SU-DHL-6 (cell line): ENCODE data around the gene PITX2.

Experiments used
- H2AFZ ChIP-seq: fragments of 200-600 bp; sonication (generic); 2 replicates; pipeline ENCODE4 v1.6.1; 2014; ENCODE audit warnings: low read depth, mild to moderate bottlenecking, moderate library complexity, mixed read lengths, antibody characterized with exemption, low read length; ENCODE audit not compliant: severe bottlenecking
- H3F3A ChIP-seq: fragments of 200-600 bp; shearing (Covaris generic); 2 replicates; pipeline ENCODE4 v1.6.0; 2016; ENCODE audit warnings: antibody characterized with exemption, mild to moderate bottlenecking; ENCODE audit not compliant: insufficient read depth
- H3K27ac ChIP-seq: fragments of 200-600 bp; sonication (generic); 2 replicates; pipeline ENCODE4 v1.5.1; 2016; ENCODE audit warnings: low read depth, mild to moderate bottlenecking, low read length, moderate library complexity, mixed read lengths
- H3K27me3 ChIP-seq: fragments of 200-600 bp; sonication (generic), shearing (Covaris generic); 2 replicates; pipeline ENCODE4 v1.6.0; 2014; ENCODE audit warnings: mild to moderate bottlenecking, low read length
- H3K36me3 ChIP-seq: fragments of 200-600 bp; sonication (generic); 2 replicates; pipeline ENCODE4 v1.6.1; 2014; ENCODE audit warnings: mild to moderate bottlenecking, low read length, mixed read lengths
- H3K4me2 ChIP-seq: fragments of 300-600, 200-600 bp; shearing (Covaris generic), sonication (generic); 2 replicates; pipeline ENCODE4 v1.6.0; 2014; ENCODE audit warnings: low read length, low read depth, mild to moderate bottlenecking; ENCODE audit not compliant: poor library complexity, severe bottlenecking
- H3K4me3 ChIP-seq: fragments of 200-600 bp; sonication (generic); 2 replicates; pipeline ENCODE4 v1.5.1; 2014; ENCODE audit warnings: antibody characterized with exemption, low read length, mild to moderate bottlenecking, mixed read lengths; ENCODE audit not compliant: insufficient read depth, poor library complexity, severe bottlenecking
- H3K79me2 ChIP-seq: fragments of 200-600 bp; sonication (generic); 2 replicates; pipeline ENCODE4 v1.6.1; 2014; ENCODE audit warnings: mild to moderate bottlenecking, low read length, moderate library complexity; ENCODE audit not compliant: insufficient read depth
- H3K9ac ChIP-seq: fragments of 200-600 bp; sonication (generic); 2 replicates; pipeline ENCODE4 v1.7.0; 2014; ENCODE audit warnings: mild to moderate bottlenecking, low read length
- H3K9me2 ChIP-seq: fragments of 200-600 bp; sonication (generic); replicated peaks from 2 replicates; pipeline ENCODE4 v1.6.1; 2014; ENCODE audit warnings: low read length; ENCODE audit not compliant: insufficient read depth
- H3K9me3 ChIP-seq: fragments of 200-600 bp; sonication (generic); 2 replicates; pipeline ENCODE4 v1.6.1; 2014; ENCODE audit warnings: low read length, mixed read lengths; ENCODE audit not compliant: insufficient read depth
- H4K20me1 ChIP-seq: fragments of 200-600 bp; sonication (generic); 2 replicates; pipeline ENCODE4 v1.6.1; 2014; ENCODE audit warnings: low read depth, mild to moderate bottlenecking, antibody characterized with exemption, low read length, moderate library complexity, mixed read lengths
- EZH2phosphoT487 ChIP-seq: fragments of 200-600 bp; sonication (generic), shearing (Covaris generic); conservative IDR thresholded peaks from 2 replicates; pipeline ENCODE4 v1.6.1; 2018; ENCODE audit warnings: mild to moderate bottlenecking, antibody characterized with exemption, low read length, moderate library complexity, mixed read lengths
- TF ChIP-seq, protein P1 (sequence below): fragments of 200-600 bp; sonication (generic); IDR thresholded peaks from one replicate; pipeline ENCODE4 v1.5.1; 2017; ENCODE audit warnings: antibody characterized with exemption, mild to moderate bottlenecking, low read length, moderate library complexity; ENCODE audit not compliant: insufficient read depth, poor library complexity, severe bottlenecking

Gene PITX2

GRCh38 chr4:110619463-110620247 lies 3.2 kb downstream of the PITX2 start:
- H3K79me2 ChIP-seq = no peaks in the 10 kb centered on the region
- H3K9me3 ChIP-seq = no peaks in the 10 kb centered on the region
- H3F3A ChIP-seq = no peaks in the 10 kb centered on the region
- H4K20me1 ChIP-seq = no peaks in the 10 kb centered on the region
- H3K4me2 ChIP-seq = no peak overlapping the region
- TF ChIP-seq, protein P1, sequence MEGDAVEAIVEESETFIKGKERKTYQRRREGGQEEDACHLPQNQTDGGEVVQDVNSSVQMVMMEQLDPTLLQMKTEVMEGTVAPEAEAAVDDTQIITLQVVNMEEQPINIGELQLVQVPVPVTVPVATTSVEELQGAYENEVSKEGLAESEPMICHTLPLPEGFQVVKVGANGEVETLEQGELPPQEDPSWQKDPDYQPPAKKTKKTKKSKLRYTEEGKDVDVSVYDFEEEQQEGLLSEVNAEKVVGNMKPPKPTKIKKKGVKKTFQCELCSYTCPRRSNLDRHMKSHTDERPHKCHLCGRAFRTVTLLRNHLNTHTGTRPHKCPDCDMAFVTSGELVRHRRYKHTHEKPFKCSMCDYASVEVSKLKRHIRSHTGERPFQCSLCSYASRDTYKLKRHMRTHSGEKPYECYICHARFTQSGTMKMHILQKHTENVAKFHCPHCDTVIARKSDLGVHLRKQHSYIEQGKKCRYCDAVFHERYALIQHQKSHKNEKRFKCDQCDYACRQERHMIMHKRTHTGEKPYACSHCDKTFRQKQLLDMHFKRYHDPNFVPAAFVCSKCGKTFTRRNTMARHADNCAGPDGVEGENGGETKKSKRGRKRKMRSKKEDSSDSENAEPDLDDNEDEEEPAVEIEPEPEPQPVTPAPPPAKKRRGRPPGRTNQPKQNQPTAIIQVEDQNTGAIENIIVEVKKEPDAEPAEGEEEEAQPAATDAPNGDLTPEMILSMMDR = no peak
- TF ChIP-seq EZH2phosphoT487 = no peak
- H2AFZ ChIP-seq = no peak overlapping the region
- H3K27me3 ChIP-seq = no peaks in the 10 kb centered on the region
- H3K27ac ChIP-seq = no peak overlapping the region
- H3K9me2 ChIP-seq = no peaks in the 10 kb centered on the region
- H3K9ac ChIP-seq = no peak overlapping the region
- H3K4me3 ChIP-seq = no peak overlapping the region
- H3K36me3 ChIP-seq = no peaks in the 10 kb centered on the region

DNA sequence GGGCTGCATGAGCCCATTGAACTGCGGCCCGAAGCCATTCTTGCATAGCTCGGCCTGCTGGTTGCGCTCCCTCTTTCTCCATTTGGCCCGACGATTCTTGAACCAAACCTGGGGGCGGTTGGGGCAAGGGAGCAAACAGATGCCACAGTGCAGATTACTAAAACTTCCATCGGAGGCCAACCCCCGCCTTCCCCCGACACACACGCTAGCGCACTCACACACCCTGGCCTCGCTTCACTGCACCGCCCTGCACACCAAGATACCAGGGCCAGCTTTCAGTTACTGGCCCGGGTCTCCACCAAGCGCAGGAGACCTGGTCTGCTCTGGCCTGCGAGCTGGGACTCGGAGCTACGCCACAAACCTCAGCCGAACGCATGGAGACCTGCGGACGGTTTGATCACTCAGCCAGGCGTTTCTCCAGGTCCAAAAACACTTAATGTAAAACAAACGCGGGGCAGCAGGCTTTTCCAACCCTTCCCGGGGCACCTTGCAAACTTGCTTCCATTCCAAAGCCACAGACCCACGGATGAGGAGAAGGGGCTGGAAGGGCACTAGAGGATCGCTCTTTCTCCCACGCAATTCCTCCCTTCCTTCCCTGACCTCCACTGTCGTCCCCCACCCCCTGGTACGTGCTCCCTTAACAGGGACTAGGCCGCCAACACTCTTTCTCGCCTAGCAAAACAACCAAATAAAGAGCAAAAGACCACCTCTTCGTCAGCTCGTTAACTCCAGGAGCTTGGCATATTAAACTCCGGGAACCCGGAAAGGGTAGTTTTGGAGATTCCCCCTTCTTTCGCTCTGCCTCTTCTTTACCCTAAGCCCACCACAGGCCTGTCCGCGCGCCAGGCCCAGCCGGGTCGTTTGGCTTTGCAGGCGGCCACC lies 4.1 kb downstream of the PITX2 start:
- no peaks in the 10 kb centered on the region for H3K9me2 ChIP-seq
- H3K36me3 ChIP-seq = no peaks in the 10 kb centered on the region
- no peak overlapping the region for H2AFZ ChIP-seq
- H3F3A ChIP-seq = no peaks in the 10 kb centered on the region
- no peaks in the 10 kb centered on the region for H3K79me2 ChIP-seq
- no peaks in the 10 kb centered on the region for H3K27me3 ChIP-seq
- TF ChIP-seq, protein P1 = no peak
- TF ChIP-seq EZH2phosphoT487 = no peak
- H4K20me1 ChIP-seq = no peaks in the 10 kb centered on the region
- H3K4me2 ChIP-seq = no peak overlapping the region
- no peak overlapping the region for H3K9ac ChIP-seq
- no peak overlapping the region for H3K4me3 ChIP-seq
- H3K27ac ChIP-seq = no peak overlapping the region
- no peaks in the 10 kb centered on the region for H3K9me3 ChIP-seq

DNA sequence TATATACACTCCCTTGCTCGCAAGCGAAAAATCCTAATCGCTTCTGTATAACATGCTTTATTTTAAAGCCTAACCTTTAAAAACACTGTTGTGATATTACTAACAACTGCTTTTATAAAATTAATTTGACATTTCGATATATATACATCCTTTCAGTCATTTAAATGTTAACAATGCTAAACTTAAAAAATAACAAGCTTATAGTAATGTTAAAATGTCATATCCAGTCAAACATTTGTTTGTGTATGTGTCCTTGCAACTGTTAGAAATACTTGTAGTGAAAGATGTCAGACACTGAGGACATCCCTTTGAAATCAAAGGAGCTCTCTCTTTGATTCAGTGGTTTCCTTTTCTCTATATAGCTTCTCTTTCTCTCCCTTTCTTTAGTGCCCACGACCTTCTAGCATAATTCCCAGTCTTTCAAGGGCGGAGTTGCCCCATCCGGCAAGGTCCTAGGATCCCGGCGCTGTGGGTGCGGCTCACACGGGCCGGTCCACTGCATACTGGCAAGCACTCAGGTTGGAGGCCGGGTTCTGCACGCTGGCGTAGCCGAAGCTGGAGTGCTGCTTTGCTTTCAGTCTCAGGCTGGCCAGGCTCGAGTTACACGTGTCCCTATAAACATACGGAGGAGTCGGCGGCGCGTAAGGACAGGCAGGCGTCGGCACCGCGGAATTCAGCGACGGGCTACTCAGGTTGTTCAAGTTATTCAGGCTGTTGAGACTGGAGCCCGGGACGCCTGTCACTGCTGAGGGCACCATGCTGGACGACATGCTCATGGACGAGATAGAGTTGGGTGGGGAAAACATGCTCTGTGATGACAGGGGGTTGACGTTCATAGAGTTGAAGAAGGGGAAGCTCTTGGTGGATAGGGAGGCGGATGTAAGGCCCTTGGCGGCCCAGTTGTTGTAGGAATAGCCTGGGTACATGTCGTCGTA lies 5.0 kb downstream of the PITX2 start:
- Histone ChIP-seq H4K20me1 (no peaks in the 10 kb centered on the region), H3K36me3 (no peaks in the 10 kb centered on the region), H3K27ac (no peak overlapping the region), H3K9ac (no peak overlapping the region), H3K9me2 (no peaks in the 10 kb centered on the region), H3K9me3 (no peaks in the 10 kb centered on the region), H3K4me2 (no peak overlapping the region), H2AFZ (no peak overlapping the region), H3K79me2 (no peaks in the 10 kb centered on the region), H3K27me3 (no peaks in the 10 kb centered on the region), H3K4me3 (no peak overlapping the region), H3F3A (no peaks in the 10 kb centered on the region)
- TF ChIP-seq, protein P1 = no peak
- TF ChIP-seq EZH2phosphoT487 = no peak
